Measurements from ENCODE around the gene RAB3IL1.

The RAB3IL1 gene

GRCh38 chr11:61881397-61881796 is 36.0 kb downstream of the RAB3IL1 start (continued):
- TF ChIP-seq ZNF639 (tag by site-specific recombination; IDR thresholded peaks at IDR 0.05) = no peak
- no peak for TF ChIP-seq ZSCAN16 (tag by site-specific recombination; IDR thresholded peaks at IDR 0.05)
- TF ChIP-seq ZNF501 (tag by site-specific recombination; IDR thresholded peaks at IDR 0.05) = no peak
- TF ChIP-seq ZNF391 (tag by site-specific recombination; IDR thresholded peaks at IDR 0.05; ENCODE audit: borderline replicate concordance, low read depth) = no peak
- TF ChIP-seq ZNF157 (tag by site-specific recombination; IDR thresholded peaks at IDR 0.05) = no peak

- CTCF ChIA-PET = interaction anchor here (0.6 to 7.0 kb wide), 4 partner anchors 9 to 201 kb away, joined by 3 to 48 read pairs (median 20); no protein-coding TSS in a partner anchor
- Histone ChIP-seq H3K9me3 (ENCODE audit: control insufficient read depth, insufficient read depth, low read depth, low read length) (no peaks in the 10 kb centered on the region), H3K4me1 (ENCODE audit: control insufficient read depth, insufficient read depth, low read length) (no peaks in the 10 kb centered on the region), H3K36me3 (ENCODE audit: control insufficient read depth in 2 of 2, insufficient read depth in 1 of 2, low read length in 2 of 2) (no peaks in the 10 kb centered on the region), H3K4me3 (ENCODE audit: low read depth, low read length) (no peak overlapping the region), H3K27ac (ENCODE audit: extremely low read depth, low read depth, low read length) (no peak overlapping the region)
- TF ChIP-seq ZNF132 (tag by site-specific recombination; IDR thresholded peaks at IDR 0.05; ENCODE audit: borderline replicate concordance) = no peak
- TF ChIP-seq HOXD13 (CRISPR knock-in tag; IDR thresholded peaks at IDR 0.05; ENCODE audit: borderline replicate concordance) = no peak
- TF ChIP-seq SCRT1 (tag by site-specific recombination; IDR thresholded peaks at IDR 0.05; ENCODE audit: borderline replicate concordance) = no peak
- TF ChIP-seq ZNF558 (tag by site-specific recombination; IDR thresholded peaks at IDR 0.05) = no peak
- no peak for TF ChIP-seq ZNF114 (tag by site-specific recombination; IDR thresholded peaks at IDR 0.05)
- no peak for TF ChIP-seq ZNF544 (tag by site-specific recombination; IDR thresholded peaks at IDR 0.05)
- POLR2A ChIA-PET = no interaction called here
Observed at GRCh38 chr11:61880454-61880853, 36.9 kb downstream of the RAB3IL1 start.

- Histone ChIP-seq H3K27ac (ENCODE audit: extremely low read depth, low read depth, low read length) (no peak overlapping the region), H3K9me3 (ENCODE audit: control insufficient read depth, insufficient read depth, low read depth, low read length) (no peaks in the 10 kb centered on the region), H3K4me3 (ENCODE audit: low read depth, low read length) (no peak overlapping the region), H3K4me1 (ENCODE audit: control insufficient read depth, insufficient read depth, low read length) (no peaks in the 10 kb centered on the region), H3K36me3 (ENCODE audit: control insufficient read depth in 2 of 2, insufficient read depth in 1 of 2, low read length in 2 of 2) (no peaks in the 10 kb centered on the region)
- TF ChIP-seq ZNF155 (tag by site-specific recombination; IDR thresholded peaks at IDR 0.05) = no peak
- TF ChIP-seq ZFHX2 (tag by site-specific recombination; conservative IDR thresholded peaks at IDR 0.05) = no peak
- no peak for TF ChIP-seq ZNF560 (tag by site-specific recombination; IDR thresholded peaks at IDR 0.05; ENCODE audit: borderline replicate concordance)
- no peak for TF ChIP-seq EGR2 (tag by site-specific recombination; IDR thresholded peaks at IDR 0.05; ENCODE audit: low read depth)
- no peak for TF ChIP-seq ZNF600 (tag by site-specific recombination; IDR thresholded peaks at IDR 0.05)
- TF ChIP-seq ZNF548 (tag by site-specific recombination; IDR thresholded peaks at IDR 0.05) = no peak
- TF ChIP-seq ZBTB1 (tag by site-specific recombination; IDR thresholded peaks at IDR 0.05) = no peak
- TF ChIP-seq PBX3 (CRISPR knock-in tag; IDR thresholded peaks at IDR 0.05) = no peak
- no peak for TF ChIP-seq OVOL3 (tag by site-specific recombination; IDR thresholded peaks at IDR 0.05)
- no peak for TF ChIP-seq KLF8 (tag by site-specific recombination; IDR thresholded peaks at IDR 0.05)
- TF ChIP-seq ZNF596 (tag by site-specific recombination; IDR thresholded peaks at IDR 0.05) = no peak
- TF ChIP-seq ZNF394 (tag by site-specific recombination; IDR thresholded peaks at IDR 0.05; ENCODE audit: borderline replicate concordance) = no peak
- CTCF ChIA-PET = interaction anchor here (0.7 to 7.0 kb wide), 6 partner anchors 8 to 202 kb away, joined by 3 to 48 read pairs (median 9); no protein-coding TSS in a partner anchor
- POLR2A ChIA-PET = interaction anchor here (1.3 kb wide), 1 partner anchor 12 kb away, joined by 3 read pairs; no protein-coding TSS in a partner anchor
Observed at GRCh38 chr11:61880031-61880430, 37.3 kb downstream of the RAB3IL1 start.
